ENCODE results near the gene TAPT1.

GRCh38 chr4:16113741-16114140 lies 112.5 kb downstream of the TAPT1 start:
- TF ChIP-seq CTCF (IDR thresholded peaks at IDR 0.05; ENCODE audit: low read length) (no peak), EZH2 (IDR thresholded peaks at IDR 0.05; ENCODE audit: borderline replicate concordance, low read length) (no peak)

All from OCI-LY1 (cell line).